DMS114 treated with DMSO at 0.1 percent for 48 hours (cell line): ENCODE measurements around the gene EPN2.
"Not testable (repeated sequence)": the region's sequence is repeated elsewhere in the genome, so short reads cannot be mapped to it uniquely, and the experiment has no call there.

Source experiments
- DNase-seq: peaks from one replicate; lab custom pipeline; 2025; ENCODE audit not compliant: unreplicated experiment; lab: John Stamatoyannopoulos, UW

EPN2 gene

GRCh38 chr17:19343256-19343630, 106.1 kb downstream of the EPN2 start:
- DNase-seq = no peak

DNA sequence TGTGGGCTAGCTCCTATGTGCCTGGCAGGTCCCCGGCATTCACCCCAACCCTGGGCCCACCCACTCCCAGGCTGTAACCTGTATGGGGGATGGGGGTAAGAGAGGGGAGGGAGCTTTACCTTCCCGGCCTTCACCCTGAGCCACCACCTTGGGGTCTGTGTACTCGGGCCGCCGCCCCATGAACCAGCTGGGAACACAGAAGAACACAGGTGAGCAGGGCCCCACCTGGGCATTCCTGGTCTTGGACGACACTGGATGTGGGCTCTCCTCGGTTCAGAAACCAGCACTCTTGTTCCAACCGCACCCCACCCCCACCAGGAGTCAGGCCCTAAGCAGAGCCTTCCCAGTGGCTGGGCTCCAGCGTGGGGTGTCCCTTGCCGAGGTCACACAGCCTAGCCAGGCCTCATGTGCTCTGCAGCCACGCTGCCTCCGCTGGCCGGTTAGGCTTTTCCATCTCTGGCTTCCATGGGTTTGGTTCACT, 106.5 kb downstream of the EPN2 start:
- DNase-seq = no peak

DNA sequence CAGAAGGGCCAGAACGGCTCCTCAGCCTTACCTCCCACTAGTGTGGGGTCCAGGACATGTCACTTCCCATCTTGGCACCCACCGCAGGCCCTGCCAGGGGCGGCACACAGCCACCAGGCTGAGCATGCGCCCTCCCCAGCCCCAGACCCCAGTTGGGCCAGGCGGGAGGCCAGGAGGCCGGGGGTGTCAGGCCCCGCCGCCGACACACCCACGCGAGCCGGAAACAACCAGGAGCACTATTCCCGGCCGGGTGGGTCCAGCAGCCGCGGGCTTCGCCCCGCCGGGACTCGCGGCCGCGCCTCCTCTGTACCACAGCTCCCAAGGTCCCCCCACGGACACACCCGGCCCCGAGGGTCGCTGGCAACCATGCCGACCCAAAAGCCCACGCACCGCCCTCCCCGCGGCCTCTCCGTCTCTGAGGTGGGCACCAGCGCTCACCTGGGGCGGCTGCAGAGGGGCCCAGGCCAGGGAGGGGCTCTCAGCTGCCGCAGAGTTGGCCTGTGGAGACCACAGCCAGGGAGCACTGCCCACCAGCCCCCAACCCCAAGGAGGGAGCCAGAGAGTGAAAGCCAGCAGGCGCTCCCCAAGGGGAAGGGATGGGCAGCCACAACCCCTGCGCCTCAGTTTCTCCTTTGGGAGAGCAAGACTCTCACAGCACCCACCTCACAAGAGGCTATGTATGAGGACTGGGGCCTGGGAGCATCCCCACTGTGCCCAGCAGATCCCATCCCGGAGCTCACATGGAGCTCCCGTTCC, 107.3 kb downstream of the EPN2 start:
- no peak for DNase-seq

GRCh38 chr17:19345067-19345460, 107.9 kb downstream of the EPN2 start:
- DNase-seq = no peak

- DNase-seq = no peak
These were observed 108.6 kb downstream of the EPN2 start for GRCh38 chr17:19345486-19346350.

- DNase-seq = no peak
These were observed 109.4 kb downstream of the EPN2 start for GRCh38 chr17:19346351-19347255.

- no peak for DNase-seq
These were observed 110.3 kb downstream of the EPN2 start for GRCh38 chr17:19347323-19348080.

DNA sequence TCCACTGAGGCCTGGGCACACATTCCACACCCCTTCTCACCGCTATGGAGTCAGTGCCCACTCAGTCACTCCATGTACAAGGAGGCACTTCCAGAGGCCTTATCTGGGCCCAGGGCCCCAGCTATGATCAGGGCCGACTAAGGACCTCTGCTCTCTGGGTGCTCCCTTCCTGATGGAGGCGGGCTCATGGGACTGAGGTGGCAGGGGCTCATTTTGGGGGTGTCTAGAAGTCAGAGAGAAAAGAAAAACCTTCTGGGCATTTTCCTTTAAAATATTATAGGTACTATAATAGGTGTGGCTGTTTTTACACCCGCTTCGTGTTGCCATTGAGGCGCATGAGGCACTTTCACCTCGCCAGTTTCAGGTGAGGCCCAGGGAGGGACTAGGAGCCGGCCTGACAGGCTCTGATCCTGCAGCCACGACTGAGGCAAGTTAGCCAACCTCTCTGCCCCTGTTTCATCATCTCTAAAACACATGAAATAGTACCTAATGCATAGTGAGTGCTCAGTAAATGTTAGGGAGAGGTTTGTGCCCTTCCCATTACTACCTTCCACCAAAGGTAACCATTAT, 111.0 kb downstream of the EPN2 start:
- no peak for DNase-seq

GRCh38 chr17:19348806-19349205, 111.6 kb downstream of the EPN2 start:
- DNase-seq = no peak

DNA sequence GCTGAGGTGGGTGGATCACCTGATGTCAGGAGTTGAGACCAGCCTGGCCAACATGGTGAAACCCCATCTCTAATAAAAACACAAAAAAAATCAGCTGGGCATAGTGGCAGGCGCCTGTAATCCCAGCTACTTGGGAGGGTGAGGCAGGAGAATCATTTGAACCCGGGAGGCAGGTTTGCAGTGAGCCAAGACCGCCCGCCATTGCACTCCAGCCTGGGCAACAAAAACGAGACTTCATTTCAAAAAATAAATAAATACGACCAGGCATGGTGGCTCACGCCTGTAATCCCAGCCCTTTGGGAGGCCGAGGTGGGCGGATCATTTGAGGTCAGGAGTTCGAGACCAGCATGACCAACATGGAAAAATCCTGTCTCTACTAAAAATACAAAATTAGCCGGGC, 116.2 kb downstream of the EPN2 start:
- DNase-seq = not testable (repeated sequence)

- no peak for DNase-seq
These were observed 117.6 kb downstream of the EPN2 start for GRCh38 chr17:19354748-19355147.

- DNase-seq = no peak
These were observed 120.2 kb downstream of the EPN2 start for GRCh38 chr17:19357351-19357750.

- DNase-seq = no peak
These were observed 120.6 kb downstream of the EPN2 start for GRCh38 chr17:19357761-19358160.

- DNase-seq = no peak
These were observed 122.0 kb downstream of the EPN2 start for GRCh38 chr17:19359151-19359550.

- no peak for DNase-seq
These were observed 122.7 kb downstream of the EPN2 start for GRCh38 chr17:19359856-19360255.

DNA sequence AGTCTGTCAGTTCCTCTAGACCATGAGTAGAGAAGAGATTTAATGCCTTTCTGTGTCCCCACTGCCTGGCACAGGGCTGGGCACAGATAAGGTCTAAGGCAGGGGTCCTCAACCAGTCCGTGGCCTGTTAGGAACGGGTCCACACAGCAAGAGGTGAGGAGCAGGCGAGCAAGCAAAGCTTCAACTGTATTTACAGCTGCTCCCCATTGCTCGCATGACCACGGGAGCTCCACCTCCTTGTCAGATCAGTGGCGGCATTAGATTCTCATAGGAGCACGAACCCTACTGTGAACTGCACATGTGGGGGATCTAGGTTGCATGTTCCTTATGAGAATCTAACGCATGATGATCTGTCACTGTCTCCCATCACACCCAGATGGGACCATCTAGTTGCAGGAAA, 123.6 kb downstream of the EPN2 start:
- no peak for DNase-seq

DNA sequence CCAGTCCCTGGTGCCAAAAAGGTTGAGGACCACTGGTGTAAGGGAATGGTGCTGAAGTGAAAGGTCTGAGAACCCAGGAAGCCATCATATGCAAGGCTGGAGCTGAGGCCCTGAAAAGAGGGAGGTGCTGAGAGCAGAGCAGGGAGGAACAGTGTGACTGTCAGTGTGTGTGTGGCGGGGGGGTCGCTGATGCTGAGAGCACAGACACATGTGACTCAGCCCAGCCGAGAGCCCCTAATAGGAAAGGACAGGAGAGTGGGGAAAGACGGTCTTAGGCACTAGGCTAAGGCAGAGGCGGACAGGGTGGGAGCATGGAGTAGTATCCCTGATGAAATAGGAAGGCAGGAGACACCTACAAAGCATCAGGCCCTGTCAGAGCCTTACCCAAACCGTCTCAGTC, 124.2 kb downstream of the EPN2 start:
- DNase-seq = no peak

DNA sequence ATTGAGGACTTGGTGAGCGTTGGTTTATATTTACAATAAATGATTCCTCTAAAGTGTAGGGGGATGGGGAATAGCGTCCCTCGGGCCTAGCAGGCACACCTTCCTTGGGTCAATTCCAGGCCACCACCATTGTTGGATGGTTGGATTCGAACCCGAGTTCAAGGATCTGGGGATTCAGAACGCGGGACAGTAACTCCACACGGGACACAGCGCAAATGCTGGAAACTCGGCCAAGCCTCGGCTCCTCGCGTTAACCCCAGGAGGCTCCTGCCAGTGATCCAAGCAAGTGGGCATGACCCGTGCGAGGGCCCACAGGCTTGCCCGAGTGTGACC, 124.7 kb downstream of the EPN2 start:
- DNase-seq = no peak

- peak; percentile 37 for DNase-seq
These were observed 125.3 kb downstream of the EPN2 start, which contains the start of gene B9D1 for GRCh38 chr17:19362277-19363113. TSS of gene B9D1 (minus strand) at chr17:19362723. CDS start at chr17:19362569, 154 bp downstream.
